Epidermal melanocyte (primary cell): Measurements from ENCODE around the gene EXOC4.
"Not testable (repeated sequence)": the region's sequence is repeated elsewhere in the genome, so short reads cannot be mapped to it uniquely, and the experiment has no call there.

Experiments used
- DNase-seq: peaks from one replicate; pipeline ENCODE4 v3.0.0; 2011; ENCODE audit warnings: low spot score; ENCODE audit not compliant: insufficient read length

EXOC4 gene

DNA sequence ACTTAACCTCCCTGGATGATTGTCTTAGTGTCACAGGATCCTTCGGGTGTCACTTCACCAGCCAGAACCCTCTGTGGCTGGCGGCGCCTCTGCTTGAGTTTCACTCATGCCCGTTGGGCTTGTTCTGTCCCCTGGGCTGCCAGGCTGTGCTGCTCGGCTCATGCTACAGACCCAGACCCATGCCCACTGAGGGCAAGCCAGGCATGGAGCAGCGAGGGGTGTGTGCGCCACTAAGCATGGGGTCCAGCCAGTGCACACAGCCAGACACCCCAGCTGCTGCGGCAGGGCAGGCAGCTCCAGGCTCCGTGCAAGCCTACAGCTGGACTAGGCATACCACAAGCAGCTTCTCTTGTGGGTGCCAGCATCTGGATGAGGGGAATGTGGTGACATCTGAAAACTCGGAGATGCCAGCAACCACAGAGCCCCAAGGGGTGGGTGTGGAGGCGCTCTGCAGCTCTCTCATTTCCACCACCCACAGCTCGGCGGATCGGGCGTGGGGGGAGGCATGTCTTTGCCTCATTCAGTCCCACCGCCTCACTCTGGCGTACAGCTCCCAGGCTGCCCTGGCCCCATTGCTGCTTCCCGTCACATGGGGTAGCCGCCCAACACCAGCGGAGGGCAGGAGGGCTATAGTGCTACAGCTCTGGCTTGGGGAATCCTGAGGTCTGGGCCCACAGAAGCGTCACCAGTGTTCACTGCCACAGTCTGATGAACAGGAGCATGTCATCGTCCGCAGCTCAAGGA lies 604.7 kb downstream of the EXOC4 start:
- no peak for DNase-seq

DNA sequence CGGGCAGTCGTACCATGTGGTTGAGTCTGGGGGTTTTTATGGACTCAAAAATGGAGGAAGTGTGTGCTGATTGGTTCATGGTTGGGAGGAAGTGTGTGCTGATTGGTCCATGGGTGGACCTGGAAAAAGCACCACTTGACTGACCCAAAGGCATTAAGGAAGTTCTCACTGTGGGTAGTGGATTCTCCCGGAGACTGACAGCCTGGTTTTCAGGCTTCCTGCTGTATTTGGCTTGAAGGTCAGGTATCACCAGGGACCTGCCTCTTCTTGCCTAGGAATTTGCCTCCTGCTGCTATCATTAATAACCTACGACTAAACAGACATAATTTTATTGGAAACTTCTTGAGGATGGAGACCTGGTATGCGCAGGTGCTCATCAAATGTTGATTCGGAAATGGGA lies 605.4 kb downstream of the EXOC4 start:
- no peak for DNase-seq

DNA sequence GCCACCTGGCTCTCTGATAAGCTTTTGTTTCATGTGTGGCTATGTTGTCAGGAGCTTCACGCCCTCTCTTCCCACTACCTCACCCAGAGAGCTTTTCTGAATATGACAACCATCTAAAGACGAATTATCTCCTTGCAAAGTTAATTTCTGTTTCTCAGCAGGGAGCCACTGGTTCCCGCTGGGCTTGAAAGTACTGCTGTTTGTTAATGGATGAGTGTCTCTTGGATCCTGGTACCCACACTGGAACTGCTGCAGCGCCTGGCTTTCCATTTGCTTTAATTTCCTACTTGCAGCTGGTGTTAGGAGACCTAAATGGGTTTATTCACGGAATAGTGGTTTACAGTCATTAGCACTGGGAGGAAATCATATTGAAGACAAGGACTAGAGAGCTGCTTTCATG lies 606.4 kb downstream of the EXOC4 start:
- DNase-seq = no peak

DNA sequence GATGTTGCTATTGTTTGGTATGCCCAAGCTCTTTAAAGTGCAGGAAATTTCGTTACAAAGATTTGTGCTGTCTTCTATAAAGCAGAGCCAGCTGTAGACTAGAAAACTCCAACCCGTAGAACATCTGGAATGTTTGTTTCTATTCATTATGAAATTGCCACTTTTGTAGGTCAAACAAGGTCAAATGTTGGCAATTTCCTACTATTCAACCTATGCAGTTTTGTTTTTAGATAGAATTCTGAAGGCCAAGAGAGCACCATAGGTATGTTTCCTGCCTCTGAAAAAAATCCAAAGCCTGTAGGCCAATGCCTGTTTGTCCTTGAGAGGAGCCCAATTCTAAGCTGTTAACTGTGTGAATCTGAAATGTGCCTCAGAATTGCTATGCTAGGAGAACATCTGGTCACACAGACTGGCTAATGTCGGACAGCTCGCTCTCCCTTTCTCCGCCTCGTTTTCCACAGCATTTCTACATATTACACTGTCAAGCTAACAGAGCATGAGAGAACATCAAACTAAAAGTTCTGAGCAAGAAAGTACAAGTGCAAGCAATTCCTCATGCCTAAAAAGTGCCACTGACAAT lies 607.1 kb downstream of the EXOC4 start:
- no peak for DNase-seq

DNA sequence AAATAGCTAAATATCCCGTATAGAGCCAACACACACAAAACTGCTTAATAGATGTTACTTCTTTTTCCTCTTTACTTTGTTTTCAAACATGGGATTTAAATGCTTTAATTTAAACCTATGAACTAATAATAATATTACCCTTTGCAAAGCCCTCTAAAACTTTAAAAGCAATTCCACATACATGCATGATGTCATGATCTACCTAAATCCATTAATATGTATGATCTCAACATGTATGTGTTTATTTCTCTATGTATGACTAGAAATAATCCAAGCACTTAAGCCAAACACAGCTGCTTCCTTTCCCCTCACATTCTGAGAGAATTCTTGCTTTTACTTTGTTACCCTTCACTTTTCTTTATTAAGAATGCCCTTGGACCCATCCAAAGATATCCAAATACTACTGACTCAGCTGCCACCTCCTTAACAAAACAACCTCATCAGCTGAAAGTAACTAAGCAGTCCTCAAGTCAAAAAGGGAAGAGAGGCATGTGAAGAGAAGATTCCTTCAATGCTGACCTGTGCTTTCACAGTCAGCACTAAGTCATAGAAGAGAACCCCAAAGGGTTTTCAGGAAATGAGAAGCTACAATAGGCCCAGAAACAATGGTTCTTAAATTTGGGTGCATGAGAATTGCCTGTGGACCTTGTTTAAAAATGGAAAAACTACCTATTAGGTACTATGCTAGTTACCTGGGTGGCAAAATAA lies 607.9 kb downstream of the EXOC4 start:
- no peak for DNase-seq

DNA sequence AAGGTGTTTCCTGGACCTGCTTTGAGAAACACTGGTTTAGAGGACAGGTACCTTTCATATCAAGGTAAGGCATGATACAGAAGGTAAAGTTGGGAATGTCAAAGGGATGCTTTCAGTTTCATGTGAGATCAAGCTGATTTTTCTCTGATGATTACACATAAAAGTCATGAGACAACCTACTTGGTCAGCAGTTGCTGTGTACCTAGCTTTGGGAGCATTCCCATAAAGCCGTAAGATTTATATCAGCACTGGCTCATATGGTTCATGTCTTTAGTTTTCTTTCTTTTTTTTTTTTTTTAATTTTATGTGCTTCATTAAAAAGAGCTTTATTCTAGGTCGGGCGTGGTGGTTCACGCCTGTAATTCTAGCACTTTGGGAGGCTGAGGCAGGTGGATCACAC lies 609.0 kb downstream of the EXOC4 start:
- DNase-seq = no peak

DNA sequence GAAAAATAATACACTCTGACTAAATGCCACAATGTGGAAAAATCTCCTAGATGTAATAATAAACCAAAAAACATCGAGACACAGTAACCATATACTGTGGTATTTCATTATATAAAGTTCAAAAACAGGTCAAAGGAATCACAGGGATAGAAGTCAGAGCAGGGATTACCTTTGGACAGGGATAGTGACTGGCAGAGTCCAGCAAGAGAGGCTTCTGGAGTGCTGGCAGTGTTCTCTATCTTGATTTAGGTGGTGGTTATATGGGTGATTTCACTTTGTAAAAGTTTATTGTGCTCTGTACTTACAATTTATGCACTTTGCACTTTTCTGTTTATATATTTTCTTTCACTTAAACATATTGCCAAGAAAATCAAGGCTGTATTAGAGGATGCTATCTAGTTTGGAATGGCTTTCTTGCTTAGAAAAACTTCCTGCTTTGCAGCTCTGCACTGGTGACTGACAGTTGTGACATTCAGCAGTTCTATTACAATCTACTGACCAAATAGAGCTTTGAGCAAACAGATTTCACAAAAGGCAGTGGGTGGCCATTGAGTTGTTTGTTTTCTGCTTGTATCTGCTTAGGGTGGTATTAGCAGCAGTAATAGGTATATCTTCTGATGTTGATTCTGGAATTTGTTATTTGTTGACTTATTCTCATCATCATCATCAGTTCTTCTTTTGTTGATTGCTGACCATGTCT lies 610.6 kb downstream of the EXOC4 start:
- no peak for DNase-seq

DNA sequence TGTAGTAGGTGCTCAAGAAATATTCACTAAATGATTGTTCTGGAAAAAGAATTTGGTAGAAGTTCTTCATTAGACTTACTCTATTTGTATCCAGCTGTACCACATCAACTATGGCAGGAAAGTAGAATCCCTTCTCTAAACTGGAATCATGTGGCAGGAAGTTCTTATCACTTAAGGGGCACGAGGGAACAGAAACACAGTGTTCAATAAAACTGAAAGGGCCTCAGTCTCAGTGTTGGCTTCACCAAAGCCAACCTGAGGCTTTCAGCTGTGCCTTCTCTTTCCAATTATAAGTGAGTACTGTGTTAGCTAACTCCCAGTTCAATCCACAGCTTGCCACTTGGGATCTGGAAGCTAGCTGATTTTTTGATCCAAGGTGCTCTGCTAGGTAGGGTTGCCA lies 616.7 kb downstream of the EXOC4 start:
- no peak for DNase-seq

DNA sequence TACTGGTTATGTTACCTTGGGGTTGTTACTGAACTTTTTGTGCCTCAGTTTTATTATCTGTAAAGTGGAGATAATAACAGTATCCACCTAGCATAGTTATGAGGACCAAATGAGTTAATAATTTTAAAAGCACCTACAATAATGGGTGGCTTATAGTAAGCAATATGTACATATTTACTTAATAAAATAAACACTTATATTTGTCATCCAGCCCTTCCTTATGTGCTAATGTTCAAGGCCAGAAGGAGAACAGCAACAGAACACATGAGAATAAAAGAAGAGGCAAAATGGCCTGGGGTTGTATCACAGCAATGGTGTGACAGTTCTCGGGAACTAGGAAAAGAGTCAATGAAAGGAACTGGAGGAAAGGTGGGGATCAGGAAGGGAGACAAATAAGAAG lies 618.9 kb downstream of the EXOC4 start:
- no peak for DNase-seq

DNA sequence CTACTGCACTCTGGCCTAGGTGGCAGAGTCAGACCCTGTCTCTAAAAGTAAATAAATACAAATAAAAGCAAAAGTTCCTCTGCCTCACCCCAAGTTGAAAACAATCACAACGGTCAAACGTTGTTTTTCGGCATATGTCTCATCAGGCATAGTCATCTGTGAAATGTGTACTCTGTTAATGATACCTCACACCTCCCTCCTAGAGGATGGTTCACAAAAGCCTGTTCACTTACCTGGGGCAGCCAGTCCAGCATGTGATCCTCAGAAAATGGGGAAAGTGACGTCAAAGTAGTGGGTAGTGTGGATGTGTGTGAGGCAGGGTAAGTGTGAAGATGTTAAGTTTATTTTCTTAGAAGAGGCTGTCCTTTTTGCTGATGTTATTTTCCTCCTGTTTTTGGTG lies 620.3 kb downstream of the EXOC4 start:
- no peak for DNase-seq

DNA sequence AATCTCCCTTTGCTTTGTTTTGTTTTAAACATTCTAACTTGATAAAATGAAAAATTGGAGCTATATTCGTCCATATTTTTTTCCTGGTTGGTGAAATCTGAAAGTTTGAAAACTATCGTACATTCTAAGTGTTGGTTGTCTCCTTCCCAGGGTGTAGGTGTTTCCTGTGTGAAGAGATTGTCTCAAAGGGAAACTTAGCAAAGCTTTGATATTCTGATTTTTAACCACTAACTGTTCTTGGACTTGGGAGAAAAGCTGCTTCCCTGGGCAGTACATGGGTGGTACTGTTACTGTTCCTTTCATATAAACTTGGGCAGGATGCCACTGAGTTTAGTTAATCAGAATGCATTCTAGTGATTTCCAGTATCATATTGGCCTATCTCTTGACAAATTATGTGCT lies 620.8 kb downstream of the EXOC4 start:
- no peak for DNase-seq

DNA sequence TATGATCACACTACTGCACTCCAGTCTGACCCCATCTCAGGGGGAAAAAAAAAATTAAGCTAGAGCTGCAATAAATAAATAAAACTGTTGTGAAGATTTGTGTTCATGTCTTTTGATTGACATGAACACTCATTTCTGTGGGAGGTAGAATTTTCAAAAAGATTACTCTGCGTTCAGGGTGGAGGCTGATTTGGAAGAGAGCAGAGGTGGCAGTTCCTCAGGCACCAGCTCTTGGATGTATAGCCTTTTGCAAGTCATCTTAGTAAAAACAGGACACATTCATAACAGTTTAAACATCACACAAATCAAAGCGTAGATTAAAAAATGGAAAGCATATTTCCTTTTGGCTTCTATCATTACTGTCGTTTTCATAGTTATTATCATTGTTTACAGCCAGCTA lies 630.7 kb downstream of the EXOC4 start:
- no peak for DNase-seq

DNA sequence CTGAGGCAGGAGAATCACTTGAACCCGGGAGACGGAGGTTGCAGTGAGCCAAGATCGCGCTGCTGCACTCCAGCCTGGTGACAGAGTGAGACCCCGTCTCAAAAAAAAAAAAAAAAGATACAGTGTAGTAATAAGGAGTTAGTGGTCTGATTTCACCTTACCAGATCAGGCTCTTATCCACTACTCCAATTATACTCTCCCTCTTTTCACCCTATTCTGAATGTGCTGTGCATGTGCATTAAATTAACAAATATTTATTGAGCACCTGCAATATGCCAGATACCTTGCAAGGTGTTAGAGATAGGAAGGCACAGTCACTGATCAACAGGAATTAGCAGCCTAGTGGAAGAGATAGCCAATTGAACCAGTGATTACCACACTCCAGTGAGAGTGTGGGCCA lies 632.3 kb downstream of the EXOC4 start:
- DNase-seq = no peak

DNA sequence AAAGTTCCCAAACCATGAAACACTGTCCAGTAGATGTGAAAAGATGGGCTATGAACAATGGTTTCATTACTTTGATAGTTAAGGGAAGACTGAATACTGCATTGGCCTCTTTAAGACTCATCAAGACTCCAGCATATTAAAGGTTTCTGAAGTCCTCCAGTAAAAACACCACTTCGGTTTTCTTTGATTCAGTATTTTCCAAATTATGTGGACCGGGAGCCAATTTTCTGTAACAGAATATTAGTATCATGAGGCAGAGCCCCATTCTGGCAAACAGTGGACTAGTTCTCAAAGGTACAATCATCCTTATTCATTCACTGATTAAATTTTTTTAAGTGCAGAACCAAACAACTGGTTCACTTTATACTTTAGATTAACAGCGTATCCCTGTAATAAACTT lies 633.2 kb downstream of the EXOC4 start:
- no peak for DNase-seq

DNA sequence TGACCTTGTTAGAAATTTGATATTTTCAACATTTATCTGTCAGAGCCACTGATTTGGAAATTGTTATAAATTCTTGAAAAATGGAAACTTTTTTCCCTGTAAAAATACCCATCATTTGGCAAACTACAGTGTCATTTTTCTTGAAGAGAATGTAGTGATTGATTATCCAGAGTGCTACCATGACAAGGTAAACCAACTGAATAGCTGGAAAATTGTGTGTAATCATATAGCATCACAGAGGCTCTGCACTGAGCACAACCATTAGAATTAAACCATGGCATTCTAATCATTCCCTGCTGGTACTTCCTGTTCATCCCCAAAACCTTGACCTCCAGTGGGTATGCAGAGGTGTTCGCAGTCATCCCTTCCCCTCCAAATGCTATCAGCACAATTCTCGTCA lies 633.9 kb downstream of the EXOC4 start:
- DNase-seq = no peak

DNA sequence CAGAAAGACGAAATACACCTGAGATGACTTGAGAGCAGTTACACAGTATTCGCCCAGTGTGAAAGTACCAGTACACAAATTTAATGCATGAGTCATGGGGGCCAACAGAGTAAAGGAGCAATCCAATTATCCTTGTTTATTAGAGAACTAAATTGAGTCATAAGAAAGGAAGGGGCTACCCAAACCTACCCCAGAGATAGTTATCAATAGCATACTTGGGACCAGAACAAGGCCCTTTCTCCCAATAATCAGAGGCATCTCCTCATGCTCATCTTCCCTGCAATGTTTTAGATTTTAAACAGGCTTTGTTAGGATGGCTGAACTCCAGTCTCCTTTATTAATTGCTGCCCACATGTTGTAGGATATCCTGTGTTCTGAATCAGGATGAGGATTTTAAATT lies 634.6 kb downstream of the EXOC4 start:
- no peak for DNase-seq

DNA sequence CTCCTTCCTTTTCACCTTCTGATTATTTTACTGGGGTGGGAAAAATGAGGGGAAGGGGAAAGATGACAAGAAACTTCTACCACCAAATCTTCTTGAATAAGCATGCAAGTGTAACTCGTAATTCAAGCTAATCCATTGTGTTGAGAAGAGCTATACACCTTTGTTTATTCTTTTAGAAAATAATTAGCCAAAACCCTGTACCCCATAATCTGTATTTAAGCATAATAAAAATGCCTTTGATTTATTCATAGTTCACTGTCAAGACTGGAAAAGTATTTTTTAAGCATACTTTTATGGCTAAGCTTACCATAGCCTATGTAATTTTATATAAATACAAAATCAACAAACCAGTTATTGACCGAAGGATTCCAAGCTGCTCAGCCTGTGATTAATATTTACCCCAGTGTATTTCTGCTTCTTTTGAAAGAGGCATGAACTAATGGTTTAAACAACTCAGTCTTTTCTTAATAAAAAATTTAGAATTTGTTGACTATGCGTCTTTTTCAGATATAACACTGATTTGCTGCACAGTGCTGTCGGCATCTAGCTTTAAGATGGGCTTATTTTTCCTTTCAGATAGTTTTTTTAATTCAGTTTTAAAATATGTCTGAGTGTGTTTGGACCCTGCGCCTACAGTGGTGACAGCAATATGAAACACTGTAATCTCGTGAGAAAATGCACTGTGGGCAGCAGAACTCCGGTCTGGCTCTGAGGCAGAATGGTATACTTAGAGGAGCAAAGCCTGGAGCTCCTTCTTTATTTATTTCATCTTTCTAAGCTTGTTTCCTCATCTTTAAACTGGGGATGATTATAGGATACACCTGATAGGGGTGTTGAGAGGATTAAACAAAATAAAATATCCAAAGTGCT lies 635.4 kb downstream of the EXOC4 start:
- no peak for DNase-seq

DNA sequence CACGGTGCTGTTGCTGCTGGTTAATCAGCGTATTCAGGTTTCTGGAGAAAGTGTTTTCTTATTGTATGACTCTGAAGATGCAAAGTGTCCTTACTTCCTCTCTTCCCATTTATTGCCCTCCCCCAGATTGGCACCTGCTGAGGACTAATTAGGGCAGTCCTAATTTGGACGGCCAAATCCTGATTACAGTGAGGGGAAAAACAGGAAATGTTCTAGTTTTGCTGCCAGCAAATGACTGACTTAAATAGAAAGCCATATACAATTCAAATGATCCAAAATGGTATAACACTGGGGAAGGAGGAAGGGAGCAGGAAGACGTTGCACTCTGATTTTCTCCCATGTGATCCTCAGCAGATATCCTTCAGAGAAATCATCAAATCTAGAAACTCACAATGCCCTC lies 651.9 kb downstream of the EXOC4 start:
- no peak for DNase-seq

DNA sequence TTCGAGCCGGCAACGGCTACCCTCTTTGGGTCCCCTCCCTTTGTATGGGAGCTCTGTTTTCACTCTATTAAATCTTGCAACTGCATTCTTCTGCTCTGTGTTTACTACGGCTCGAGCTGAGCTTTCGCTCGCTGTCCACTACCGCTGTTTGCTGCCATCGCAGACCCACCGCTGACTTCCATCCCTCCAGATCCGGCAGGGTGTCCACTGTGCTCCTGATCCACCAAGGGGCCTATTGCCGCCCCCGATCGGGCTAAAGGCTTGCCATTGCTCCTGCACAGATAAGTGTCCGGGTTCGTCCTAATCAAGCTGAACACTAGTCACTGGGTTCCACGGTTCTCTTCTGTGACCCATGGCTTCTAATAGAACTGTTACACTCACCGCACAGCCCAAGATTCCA lies 653.7 kb downstream of the EXOC4 start:
- DNase-seq = not testable (repeated sequence)

DNA sequence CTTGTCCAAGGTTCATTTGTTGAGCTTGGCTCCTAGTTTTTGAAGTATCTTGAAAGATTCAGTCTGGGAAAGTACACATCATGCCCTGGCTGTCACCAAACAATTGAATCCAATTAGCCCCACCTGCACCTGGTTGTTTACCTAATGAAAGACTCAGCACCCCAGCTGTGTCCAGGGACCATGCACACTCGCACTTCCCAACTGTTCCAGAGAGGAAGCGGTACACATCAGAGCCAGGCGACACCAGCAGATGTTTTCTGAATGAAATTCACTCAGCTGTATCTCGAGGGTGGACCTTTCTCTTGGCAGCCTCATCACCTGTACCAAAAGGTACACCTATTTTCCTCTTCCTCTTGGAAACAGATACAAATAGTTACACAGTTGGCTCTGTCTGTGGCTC lies 657.9 kb downstream of the EXOC4 start:
- no peak for DNase-seq

DNA sequence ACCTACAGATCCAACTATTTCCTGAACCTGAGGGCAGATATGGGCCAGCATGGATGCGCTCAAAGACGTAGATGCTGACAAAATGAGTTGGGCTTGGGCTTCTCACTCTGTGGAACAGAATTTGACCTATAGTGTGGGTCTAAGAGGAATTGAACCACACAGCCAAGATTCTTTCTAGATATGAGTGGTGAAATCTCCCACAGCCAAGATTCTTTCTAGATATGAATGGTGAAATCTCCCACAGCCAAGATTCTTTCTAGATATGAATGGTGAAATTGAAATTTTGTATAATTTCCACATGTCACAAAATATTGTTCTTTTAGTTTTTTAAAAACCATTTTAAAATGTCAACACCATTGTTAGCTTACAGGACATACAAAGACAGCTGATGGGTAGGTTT lies 658.8 kb downstream of the EXOC4 start:
- DNase-seq = no peak
